Measurements from ENCODE around the gene ADARB1. TPM values are rescaled to one million over a fixed set of nuclear protein-coding genes. Genes with fewer than 3 reads are reported as not detected.

ADARB1 gene
- polyA plus RNA-seq, 3 donors = 0.40 to 2.6 (median 1.0) TPM

DNA sequence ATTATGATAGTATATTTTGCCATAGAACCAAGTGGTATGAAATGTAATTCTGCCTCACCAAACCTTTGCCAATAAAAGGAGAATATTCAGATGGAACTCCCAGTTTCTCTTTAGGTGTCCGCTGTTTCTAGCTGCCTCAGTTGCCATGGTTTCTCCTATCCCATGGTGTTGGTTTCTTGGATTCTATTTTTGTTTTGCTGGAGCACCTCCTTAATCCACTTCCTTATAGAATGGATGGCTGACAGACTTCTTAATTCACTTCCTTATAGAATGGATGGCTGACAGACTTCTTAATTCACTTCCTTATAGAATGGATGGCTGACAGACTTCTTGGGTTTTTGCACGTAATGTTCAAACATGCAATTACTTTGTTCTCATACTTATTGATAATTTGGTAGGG lies 43.7 kb downstream of the ADARB1 start:
- TF ChIP-seq, protein P1, sequence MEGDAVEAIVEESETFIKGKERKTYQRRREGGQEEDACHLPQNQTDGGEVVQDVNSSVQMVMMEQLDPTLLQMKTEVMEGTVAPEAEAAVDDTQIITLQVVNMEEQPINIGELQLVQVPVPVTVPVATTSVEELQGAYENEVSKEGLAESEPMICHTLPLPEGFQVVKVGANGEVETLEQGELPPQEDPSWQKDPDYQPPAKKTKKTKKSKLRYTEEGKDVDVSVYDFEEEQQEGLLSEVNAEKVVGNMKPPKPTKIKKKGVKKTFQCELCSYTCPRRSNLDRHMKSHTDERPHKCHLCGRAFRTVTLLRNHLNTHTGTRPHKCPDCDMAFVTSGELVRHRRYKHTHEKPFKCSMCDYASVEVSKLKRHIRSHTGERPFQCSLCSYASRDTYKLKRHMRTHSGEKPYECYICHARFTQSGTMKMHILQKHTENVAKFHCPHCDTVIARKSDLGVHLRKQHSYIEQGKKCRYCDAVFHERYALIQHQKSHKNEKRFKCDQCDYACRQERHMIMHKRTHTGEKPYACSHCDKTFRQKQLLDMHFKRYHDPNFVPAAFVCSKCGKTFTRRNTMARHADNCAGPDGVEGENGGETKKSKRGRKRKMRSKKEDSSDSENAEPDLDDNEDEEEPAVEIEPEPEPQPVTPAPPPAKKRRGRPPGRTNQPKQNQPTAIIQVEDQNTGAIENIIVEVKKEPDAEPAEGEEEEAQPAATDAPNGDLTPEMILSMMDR (IDR thresholded peaks at IDR 0.05) = no peak
- Mint-ChIP-seq H3K4me1 (peaks cover 4% of the 10 kb centered on the region), H3K27me3 (ENCODE audit: low read depth in 3 of 3) (peaks cover 3 to 9% (median 3%) of the 10 kb centered on the region in 3 donors), H3K9me3 (peaks cover 4 to 14% (median 10%) of the 10 kb centered on the region in 7 donors), H3K27ac (no peak overlapping the region), H3K4me3 (no peak overlapping the region), H3K36me3 (no peaks in the 10 kb centered on the region)
- Histone ChIP-seq H3K79me2 (ENCODE audit: insufficient read depth, low read length) (no peaks in the 10 kb centered on the region), H3K4me3 (replicated peaks in 1 of 3; ENCODE audit: low read depth in 2 of 3, low read length in 3 of 3) (no peak overlapping the region), H3K9me3 (replicated peaks in 1 of 2; ENCODE audit: control insufficient read depth in 1 of 2, insufficient read depth in 1 of 2, low read length in 2 of 2) (peaks cover 7% of the 10 kb centered on the region in 2 donors), H3K27me3 (ENCODE audit: control insufficient read depth in 2 of 2, insufficient read depth in 2 of 2, low read length in 2 of 2) (no peaks in the 10 kb centered on the region), H3K9ac (ENCODE audit: insufficient read depth, low read length, poor library complexity, severe bottlenecking) (no peak overlapping the region), H4K20me1 (ENCODE audit: insufficient read depth, low read length) (no peaks in the 10 kb centered on the region), H3K36me3 (replicated peaks in 1 of 2; ENCODE audit: control insufficient read depth in 1 of 2, insufficient read depth in 2 of 2, low read length in 2 of 2) (no peaks in the 10 kb centered on the region), H3K4me2 (replicated peaks; ENCODE audit: extremely low read depth, low read length, poor library complexity, severe bottlenecking) (no peak overlapping the region), H3K27ac (ENCODE audit: low read depth in 1 of 2, low read length in 2 of 2) (no peak overlapping the region), H3K4me1 (ENCODE audit: control insufficient read depth in 1 of 2, insufficient read depth in 2 of 2, low read length in 2 of 2) (peaks cover 0 to 4% of the 10 kb centered on the region in 2 donors), H2AFZ (ENCODE audit: insufficient read depth, low read depth, low read length, poor library complexity, severe bottlenecking) (no peak overlapping the region)
- no peak for DNase-seq
- WGBS (ENCODE audit: insufficient coverage) = no CpG with 5 or more reads among the region's 2 CpGs
- intact Hi-C loops (cut with micrococcal nuclease) = no loop called here

DNA sequence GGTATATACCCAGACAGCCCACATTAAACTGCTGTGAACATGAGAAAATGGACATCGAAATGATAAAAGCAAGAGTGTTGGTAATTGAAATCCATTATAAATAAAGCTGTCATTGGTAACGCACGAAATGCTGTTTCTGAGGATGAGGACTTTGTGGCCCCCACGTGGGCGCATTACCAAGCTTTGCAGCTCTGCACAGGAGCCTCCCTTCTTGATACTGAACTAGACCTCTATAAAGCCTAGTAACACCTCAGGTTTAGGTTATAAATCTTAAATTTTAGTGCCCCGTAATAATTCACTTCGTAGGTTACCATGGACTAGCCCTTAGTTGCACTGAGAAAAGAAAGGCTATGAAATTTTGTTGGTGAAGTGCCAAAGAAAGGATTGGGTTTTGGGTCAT lies 45.4 kb downstream of the ADARB1 start:
- 100% methylated on average over 1 of the region's 7 CpGs for WGBS (ENCODE audit: insufficient coverage)
- H3K4me1 Mint-ChIP-seq = peaks cover 2% of the 10 kb centered on the region
- intact Hi-C loops (cut with micrococcal nuclease) = loop anchor here in 1 of 2 donors (10.0 kb wide), 1 partner anchor 45 kb away; the partner anchor contains the start of gene ADARB1

More for the DNA sequence above, 45.4 kb downstream of the ADARB1 start:
- Mint-ChIP-seq H3K27me3 (ENCODE audit: low read depth in 3 of 3) (peaks cover 0 to 6% (median 3%) of the 10 kb centered on the region in 3 donors), H3K27ac (no peak overlapping the region), H3K36me3 (no peaks in the 10 kb centered on the region), H3K9me3 (peaks cover 4 to 14% (median 10%) of the 10 kb centered on the region in 7 donors), H3K4me3 (no peak overlapping the region)
- H3K4me2 ChIP-seq (replicated peaks; ENCODE audit: extremely low read depth, low read length, poor library complexity, severe bottlenecking) = no peak overlapping the region
- no peaks in the 10 kb centered on the region for H3K79me2 ChIP-seq (ENCODE audit: insufficient read depth, low read length)
- TF ChIP-seq, protein P1 (IDR thresholded peaks at IDR 0.05) = no peak
- DNase-seq = no peak
- peaks cover 7% of the 10 kb centered on the region in 2 donors for H3K9me3 ChIP-seq (replicated peaks in 1 of 2; ENCODE audit: control insufficient read depth in 1 of 2, insufficient read depth in 1 of 2, low read length in 2 of 2)
- H4K20me1 ChIP-seq (ENCODE audit: insufficient read depth, low read length) = no peaks in the 10 kb centered on the region
- no peaks in the 10 kb centered on the region for H3K4me1 ChIP-seq (ENCODE audit: control insufficient read depth in 1 of 2, insufficient read depth in 2 of 2, low read length in 2 of 2)
- H3K4me3 ChIP-seq (replicated peaks in 1 of 3; ENCODE audit: low read depth in 2 of 3, low read length in 3 of 3) = no peak overlapping the region
- no peak overlapping the region for H3K27ac ChIP-seq (ENCODE audit: low read depth in 1 of 2, low read length in 2 of 2)
- no peak overlapping the region for H2AFZ ChIP-seq (ENCODE audit: insufficient read depth, low read depth, low read length, poor library complexity, severe bottlenecking)
- no peak overlapping the region for H3K9ac ChIP-seq (ENCODE audit: insufficient read depth, low read length, poor library complexity, severe bottlenecking)
- no peaks in the 10 kb centered on the region for H3K36me3 ChIP-seq (replicated peaks in 1 of 2; ENCODE audit: control insufficient read depth in 1 of 2, insufficient read depth in 2 of 2, low read length in 2 of 2)
- no peaks in the 10 kb centered on the region for H3K27me3 ChIP-seq (ENCODE audit: control insufficient read depth in 2 of 2, insufficient read depth in 2 of 2, low read length in 2 of 2)

All from CD14-positive monocyte (primary cell).